Upper lobe of left lung (tissue), 4 donors: ENCODE measurements around the gene CAMP.

Experiments used
- CTCF ChIP-seq, 6 experiments: fragments of 450-650 bp in 4 of 6; fragments of 200-600 bp in 2 of 6; sonication (generic) in 2 of 6; IDR thresholded peaks; one replicate each; pipeline ENCODE4 v1.5.1; 2016 to 2019; ENCODE audit warnings: antibody characterized with exemption in 6 of 6
- POLR2A ChIP-seq, 4 donors: fragments of 450-650 bp; IDR thresholded peaks; one replicate each; pipeline ENCODE4 v1.5.1; 2016 to 2017; ENCODE audit warnings: antibody characterized with exemption in 4 of 4, mild to moderate bottlenecking in 2 of 4

GRCh38 chr3:48269592-48269991 is 46.3 kb downstream of the CAMP start:
- TF ChIP-seq POLR2A (IDR thresholded peaks at IDR 0.05) (no peak), CTCF (IDR thresholded peaks at IDR 0.05) (no peak)
